ENCODE data around the gene CD99. TPM values are rescaled to one million over a fixed set of nuclear protein-coding genes. Genes with fewer than 3 reads are reported as not detected.
"Not testable (repeated sequence)": the region's sequence is repeated elsewhere in the genome, so short reads cannot be mapped to it uniquely, and the experiment has no call there.

CD99 gene
- total RNA-seq, 1 experiment from 2014 or later: 24.9 TPM

DNA sequence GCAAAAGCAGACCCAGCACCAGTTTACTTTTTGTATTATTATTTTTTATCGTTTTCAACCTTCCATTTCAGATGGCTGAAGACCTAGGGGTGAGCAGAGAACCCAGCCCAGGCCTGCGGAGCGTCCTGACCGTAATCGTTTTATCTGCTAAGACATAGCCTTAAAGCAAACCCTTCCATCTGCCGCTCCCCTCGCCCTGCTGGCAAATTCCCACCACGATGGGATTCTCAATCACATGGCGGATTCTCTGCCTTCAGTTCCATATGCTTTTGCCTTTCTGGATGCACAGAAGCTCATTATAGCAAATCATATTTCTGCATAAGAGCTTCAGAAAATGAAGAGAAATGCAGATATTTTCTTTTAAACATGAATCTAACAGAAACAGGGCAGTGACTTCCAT, 42.2 kb downstream of the CD99 start:
- H3K4me1 ChIP-seq (ENCODE audit: low read length): no peaks in the 10 kb centered on the region
- no peaks in the 10 kb centered on the region for H3K27me3 ChIP-seq (ENCODE audit: low read length)
- no peak overlapping the region for H3K4me2 ChIP-seq (ENCODE audit: low read depth, low read length, poor library complexity, severe bottlenecking)
- H3K79me2 ChIP-seq (ENCODE audit: low read length): no peaks in the 10 kb centered on the region
- H3K9me3 ChIP-seq (ENCODE audit: low read length): no peaks in the 10 kb centered on the region
- no peaks in the 10 kb centered on the region for H4K20me1 ChIP-seq (ENCODE audit: insufficient read depth, low read depth, low read length)
- H2AFZ ChIP-seq (ENCODE audit: low read length): no peak overlapping the region
- H3K9ac ChIP-seq (ENCODE audit: low read length): no peak overlapping the region
- DNase-seq: no peak
- H3K36me3 ChIP-seq (ENCODE audit: insufficient read depth, low read length): no peaks in the 10 kb centered on the region
- no peaks in the 10 kb centered on the region for H3K9me2 ChIP-seq (replicated peaks; ENCODE audit: insufficient read depth, low read length)
- no peak overlapping the region for H3K27ac ChIP-seq (ENCODE audit: low read length)
- H3K4me3 ChIP-seq (ENCODE audit: low read length): no peak overlapping the region

GRCh38 chrX:2735270-2735669, 44.2 kb downstream of the CD99 start:
- Histone ChIP-seq H3K4me2 (ENCODE audit: low read depth, low read length, poor library complexity, severe bottlenecking) (no peak overlapping the region), H3K27me3 (ENCODE audit: low read length) (no peaks in the 10 kb centered on the region), H4K20me1 (ENCODE audit: insufficient read depth, low read depth, low read length) (no peaks in the 10 kb centered on the region), H3K4me3 (ENCODE audit: low read length) (no peak overlapping the region), H3K79me2 (ENCODE audit: low read length) (no peaks in the 10 kb centered on the region), H3K9me3 (ENCODE audit: low read length) (no peaks in the 10 kb centered on the region), H3K9me2 (replicated peaks; ENCODE audit: insufficient read depth, low read length) (no peaks in the 10 kb centered on the region), H2AFZ (ENCODE audit: low read length) (no peak overlapping the region), H3K36me3 (ENCODE audit: insufficient read depth, low read length) (no peaks in the 10 kb centered on the region), H3K9ac (ENCODE audit: low read length) (no peak overlapping the region), H3K27ac (ENCODE audit: low read length) (no peak overlapping the region), H3K4me1 (ENCODE audit: low read length) (no peaks in the 10 kb centered on the region)
- DNase-seq: no peak

- H3K4me3 ChIP-seq (ENCODE audit: low read length): no peak overlapping the region
- H3K79me2 ChIP-seq (ENCODE audit: low read length): no peaks in the 10 kb centered on the region
- H3K27me3 ChIP-seq (ENCODE audit: low read length): no peaks in the 10 kb centered on the region
- H3K27ac ChIP-seq (ENCODE audit: low read length): no peak overlapping the region
- H3K9me3 ChIP-seq (ENCODE audit: low read length): no peaks in the 10 kb centered on the region
- DNase-seq: no peak
- no peaks in the 10 kb centered on the region for H3K36me3 ChIP-seq (ENCODE audit: insufficient read depth, low read length)
- no peak overlapping the region for H3K4me2 ChIP-seq (ENCODE audit: low read depth, low read length, poor library complexity, severe bottlenecking)
- no peaks in the 10 kb centered on the region for H4K20me1 ChIP-seq (ENCODE audit: insufficient read depth, low read depth, low read length)
- H3K9ac ChIP-seq (ENCODE audit: low read length): no peak overlapping the region
- H3K9me2 ChIP-seq (replicated peaks; ENCODE audit: insufficient read depth, low read length): no peaks in the 10 kb centered on the region
- H3K4me1 ChIP-seq (ENCODE audit: low read length): no peaks in the 10 kb centered on the region
- H2AFZ ChIP-seq (ENCODE audit: low read length): no peak overlapping the region
Measured at GRCh38 chrX:2740672-2741071, 49.6 kb downstream of the CD99 start.

DNA sequence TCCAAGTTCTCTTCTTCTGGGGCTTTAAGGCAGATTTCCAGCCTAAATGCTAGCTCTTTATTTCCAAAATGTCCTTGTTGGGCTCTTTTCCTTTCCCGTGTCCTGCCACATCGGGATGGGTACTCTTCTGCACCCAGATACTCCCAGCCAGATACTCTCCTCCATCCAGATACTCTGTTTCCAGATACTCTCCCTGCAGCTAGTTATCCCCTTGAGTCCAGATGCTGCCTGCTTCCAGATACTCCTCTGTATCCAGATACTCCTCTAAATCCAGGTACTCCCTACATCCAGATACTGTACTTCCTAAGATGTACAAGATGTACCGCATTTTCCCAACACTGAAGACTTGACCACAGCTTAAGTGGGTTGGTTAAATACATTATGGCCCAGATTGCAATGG, 50.3 kb downstream of the CD99 start:
- Histone ChIP-seq H2AFZ (ENCODE audit: low read length) (no peak overlapping the region), H3K27me3 (ENCODE audit: low read length) (no peaks in the 10 kb centered on the region), H3K4me2 (ENCODE audit: low read depth, low read length, poor library complexity, severe bottlenecking) (no peak overlapping the region), H4K20me1 (ENCODE audit: insufficient read depth, low read depth, low read length) (no peaks in the 10 kb centered on the region), H3K9me2 (replicated peaks; ENCODE audit: insufficient read depth, low read length) (no peaks in the 10 kb centered on the region), H3K9me3 (ENCODE audit: low read length) (no peaks in the 10 kb centered on the region), H3K36me3 (ENCODE audit: insufficient read depth, low read length) (no peaks in the 10 kb centered on the region), H3K27ac (ENCODE audit: low read length) (no peak overlapping the region), H3K79me2 (ENCODE audit: low read length) (no peaks in the 10 kb centered on the region), H3K4me3 (ENCODE audit: low read length) (no peak overlapping the region), H3K4me1 (ENCODE audit: low read length) (no peaks in the 10 kb centered on the region), H3K9ac (ENCODE audit: low read length) (no peak overlapping the region)
- no peak for DNase-seq

- H3K9me3 ChIP-seq (ENCODE audit: low read length); H2AFZ ChIP-seq (ENCODE audit: low read length); H3K36me3 ChIP-seq (ENCODE audit: insufficient read depth, low read length); H3K4me1 ChIP-seq (ENCODE audit: low read length); DNase-seq; H3K4me3 ChIP-seq (ENCODE audit: low read length); H3K9me2 ChIP-seq (replicated peaks; ENCODE audit: insufficient read depth, low read length); H3K79me2 ChIP-seq (ENCODE audit: low read length); H3K27me3 ChIP-seq (ENCODE audit: low read length); H3K9ac ChIP-seq (ENCODE audit: low read length); H3K4me2 ChIP-seq (ENCODE audit: low read depth, low read length, poor library complexity, severe bottlenecking); H3K27ac ChIP-seq (ENCODE audit: low read length); H4K20me1 ChIP-seq (ENCODE audit: insufficient read depth, low read depth, low read length): not testable (repeated sequence)
Measured at GRCh38 chrX:2746250-2746649, 55.2 kb downstream of the CD99 start.

DNA sequence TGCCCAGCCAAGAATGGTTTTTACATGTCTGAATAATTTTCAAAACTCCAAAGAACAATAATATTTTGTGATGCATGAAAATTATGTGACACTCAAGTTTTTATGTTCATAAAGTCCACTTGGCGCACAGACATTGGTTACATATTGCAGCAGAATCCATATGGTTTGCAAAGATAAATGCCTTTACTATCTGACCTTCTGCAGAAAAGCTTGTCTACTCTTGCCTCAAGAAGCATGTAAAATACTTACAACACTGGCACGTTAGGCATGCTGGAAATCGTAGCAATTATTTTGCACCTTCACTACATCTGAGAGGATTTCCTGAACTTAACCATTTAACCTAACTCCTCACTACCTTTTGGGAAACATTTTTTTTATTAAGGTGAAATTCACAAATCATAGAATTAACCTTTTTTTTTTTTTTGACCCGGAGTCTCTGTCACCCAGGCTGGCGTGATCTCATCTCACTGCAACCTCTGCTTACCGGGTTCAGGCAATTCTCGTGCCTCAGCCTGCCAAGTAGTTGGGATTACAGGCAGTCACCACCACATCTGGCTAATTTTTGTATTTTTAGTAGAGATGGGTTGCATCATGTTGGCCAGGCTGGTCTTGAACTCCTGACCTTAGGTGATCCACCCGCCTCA, 57.2 kb downstream of the CD99 start:
- Histone ChIP-seq H2AFZ (ENCODE audit: low read length) (no peak overlapping the region), H3K9ac (ENCODE audit: low read length) (no peak overlapping the region), H3K4me1 (ENCODE audit: low read length) (no peaks in the 10 kb centered on the region), H4K20me1 (ENCODE audit: insufficient read depth, low read depth, low read length) (no peaks in the 10 kb centered on the region), H3K9me3 (ENCODE audit: low read length) (no peaks in the 10 kb centered on the region), H3K4me3 (ENCODE audit: low read length) (no peak overlapping the region), H3K79me2 (ENCODE audit: low read length) (no peaks in the 10 kb centered on the region), H3K27me3 (ENCODE audit: low read length) (no peaks in the 10 kb centered on the region), H3K9me2 (replicated peaks; ENCODE audit: insufficient read depth, low read length) (no peaks in the 10 kb centered on the region), H3K36me3 (ENCODE audit: insufficient read depth, low read length) (no peaks in the 10 kb centered on the region), H3K4me2 (ENCODE audit: low read depth, low read length, poor library complexity, severe bottlenecking) (no peak overlapping the region), H3K27ac (ENCODE audit: low read length) (no peak overlapping the region)
- DNase-seq: no peak

DNA sequence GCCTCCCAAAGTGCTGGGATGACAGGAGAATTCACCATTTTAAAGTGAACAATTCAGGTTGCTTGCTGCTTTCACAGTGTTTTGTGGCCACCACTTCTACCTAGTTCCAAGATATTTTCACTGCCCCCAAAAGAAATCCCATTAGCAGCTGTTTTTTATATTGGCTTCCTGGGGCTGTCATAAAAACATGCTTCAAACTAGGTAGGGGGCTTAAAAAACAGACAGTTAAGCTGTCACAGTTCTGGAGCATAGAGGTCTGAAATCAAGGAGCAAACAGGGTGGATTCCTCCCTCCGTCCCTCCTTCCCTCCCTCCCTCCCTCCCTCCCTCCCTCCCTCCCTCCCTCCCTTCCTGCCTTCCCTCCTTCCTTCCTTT, 57.7 kb downstream of the CD99 start:
- no peak overlapping the region for H3K4me2 ChIP-seq (ENCODE audit: low read depth, low read length, poor library complexity, severe bottlenecking)
- H3K4me1 ChIP-seq (ENCODE audit: low read length): no peaks in the 10 kb centered on the region
- H3K9me2 ChIP-seq (replicated peaks; ENCODE audit: insufficient read depth, low read length): no peaks in the 10 kb centered on the region
- H2AFZ ChIP-seq (ENCODE audit: low read length): no peak overlapping the region
- H3K9ac ChIP-seq (ENCODE audit: low read length): no peak overlapping the region
- H4K20me1 ChIP-seq (ENCODE audit: insufficient read depth, low read depth, low read length): no peaks in the 10 kb centered on the region
- H3K79me2 ChIP-seq (ENCODE audit: low read length): no peaks in the 10 kb centered on the region
- DNase-seq: no peak
- H3K27me3 ChIP-seq (ENCODE audit: low read length): no peaks in the 10 kb centered on the region
- no peaks in the 10 kb centered on the region for H3K36me3 ChIP-seq (ENCODE audit: insufficient read depth, low read length)
- no peak overlapping the region for H3K27ac ChIP-seq (ENCODE audit: low read length)
- H3K9me3 ChIP-seq (ENCODE audit: low read length): no peaks in the 10 kb centered on the region
- H3K4me3 ChIP-seq (ENCODE audit: low read length): no peak overlapping the region

DNA sequence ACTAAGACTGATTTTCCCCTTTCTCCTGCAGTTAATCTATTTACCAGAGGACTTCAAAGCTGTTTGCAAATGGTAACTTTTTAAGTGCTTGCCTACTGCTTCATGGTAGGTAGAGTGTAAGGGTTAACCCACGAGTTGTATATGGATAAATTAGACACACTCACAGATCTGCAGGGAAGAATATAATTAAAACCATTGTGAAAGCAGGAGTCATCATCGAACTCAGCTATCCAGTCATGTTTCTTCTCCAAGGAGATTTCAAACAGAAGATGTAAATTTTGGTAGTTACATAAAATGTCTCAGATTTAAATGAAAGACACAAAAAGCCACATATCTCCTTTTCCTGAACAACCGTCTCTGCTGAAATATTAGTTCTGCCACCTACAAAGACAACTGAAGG, 60.2 kb downstream of the CD99 start:
- Histone ChIP-seq H3K4me2 (ENCODE audit: low read depth, low read length, poor library complexity, severe bottlenecking) (no peak overlapping the region), H4K20me1 (ENCODE audit: insufficient read depth, low read depth, low read length) (no peaks in the 10 kb centered on the region), H2AFZ (ENCODE audit: low read length) (no peak overlapping the region), H3K4me3 (ENCODE audit: low read length) (no peak overlapping the region), H3K9ac (ENCODE audit: low read length) (no peak overlapping the region), H3K36me3 (ENCODE audit: insufficient read depth, low read length) (no peaks in the 10 kb centered on the region), H3K9me2 (replicated peaks; ENCODE audit: insufficient read depth, low read length) (no peaks in the 10 kb centered on the region), H3K79me2 (ENCODE audit: low read length) (no peaks in the 10 kb centered on the region), H3K27me3 (ENCODE audit: low read length) (no peaks in the 10 kb centered on the region), H3K27ac (ENCODE audit: low read length) (no peak overlapping the region), H3K9me3 (ENCODE audit: low read length) (no peaks in the 10 kb centered on the region), H3K4me1 (ENCODE audit: low read length) (no peaks in the 10 kb centered on the region)
- DNase-seq: no peak

GRCh38 chrX:2751874-2752300, 60.8 kb downstream of the CD99 start, which contains the start of gene XG:
TSS of gene XG (plus strand) at chrX:2752040. CDS start at chrX:2752275, 235 bp downstream.
- H4K20me1 ChIP-seq (ENCODE audit: insufficient read depth, low read depth, low read length); H3K27me3 ChIP-seq (ENCODE audit: low read length); H3K27ac ChIP-seq (ENCODE audit: low read length); H3K9ac ChIP-seq (ENCODE audit: low read length); H3K4me1 ChIP-seq (ENCODE audit: low read length); H3K36me3 ChIP-seq (ENCODE audit: insufficient read depth, low read length); H3K4me3 ChIP-seq (ENCODE audit: low read length); H3K79me2 ChIP-seq (ENCODE audit: low read length); H3K9me2 ChIP-seq (replicated peaks; ENCODE audit: insufficient read depth, low read length); DNase-seq; H3K9me3 ChIP-seq (ENCODE audit: low read length); H2AFZ ChIP-seq (ENCODE audit: low read length); H3K4me2 ChIP-seq (ENCODE audit: low read depth, low read length, poor library complexity, severe bottlenecking): not testable (repeated sequence)

Data from Karpas-422 (cell line).